Measurements from ENCODE around the gene LCN1.

DNA sequence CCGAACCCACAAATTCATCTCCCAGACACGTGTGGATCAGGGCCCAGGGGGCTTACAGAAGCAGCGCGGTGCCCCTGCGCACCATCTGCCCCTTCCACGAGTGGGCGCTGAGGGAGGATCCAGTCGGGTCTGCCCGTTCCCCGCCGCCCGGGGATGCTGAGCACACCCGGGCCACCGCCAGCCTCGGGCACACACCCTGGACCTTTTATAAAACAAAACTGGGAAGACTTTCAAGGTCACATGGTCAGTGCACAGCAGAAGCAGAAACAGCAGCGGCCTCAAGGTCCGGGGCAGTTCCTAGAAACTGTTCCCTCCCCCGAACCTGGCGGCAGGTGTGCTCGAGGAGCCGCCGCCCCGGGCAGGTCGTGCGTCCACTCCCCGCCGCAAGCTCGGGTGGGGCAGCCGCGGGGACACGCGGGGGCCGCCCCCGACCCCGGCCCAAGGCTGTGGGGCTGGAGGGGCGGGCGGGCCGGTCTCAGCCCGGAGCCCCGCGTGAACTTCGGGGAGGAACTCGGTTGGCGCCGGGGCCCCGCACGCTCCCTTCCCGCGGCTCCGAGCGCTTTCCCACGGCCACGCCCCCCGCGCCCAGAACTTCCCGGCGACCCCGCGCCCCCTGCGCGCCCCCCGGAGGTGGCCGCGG is 42.3 kb upstream of the LCN1 start:
- TF ChIP-seq, protein P1, sequence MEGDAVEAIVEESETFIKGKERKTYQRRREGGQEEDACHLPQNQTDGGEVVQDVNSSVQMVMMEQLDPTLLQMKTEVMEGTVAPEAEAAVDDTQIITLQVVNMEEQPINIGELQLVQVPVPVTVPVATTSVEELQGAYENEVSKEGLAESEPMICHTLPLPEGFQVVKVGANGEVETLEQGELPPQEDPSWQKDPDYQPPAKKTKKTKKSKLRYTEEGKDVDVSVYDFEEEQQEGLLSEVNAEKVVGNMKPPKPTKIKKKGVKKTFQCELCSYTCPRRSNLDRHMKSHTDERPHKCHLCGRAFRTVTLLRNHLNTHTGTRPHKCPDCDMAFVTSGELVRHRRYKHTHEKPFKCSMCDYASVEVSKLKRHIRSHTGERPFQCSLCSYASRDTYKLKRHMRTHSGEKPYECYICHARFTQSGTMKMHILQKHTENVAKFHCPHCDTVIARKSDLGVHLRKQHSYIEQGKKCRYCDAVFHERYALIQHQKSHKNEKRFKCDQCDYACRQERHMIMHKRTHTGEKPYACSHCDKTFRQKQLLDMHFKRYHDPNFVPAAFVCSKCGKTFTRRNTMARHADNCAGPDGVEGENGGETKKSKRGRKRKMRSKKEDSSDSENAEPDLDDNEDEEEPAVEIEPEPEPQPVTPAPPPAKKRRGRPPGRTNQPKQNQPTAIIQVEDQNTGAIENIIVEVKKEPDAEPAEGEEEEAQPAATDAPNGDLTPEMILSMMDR (IDR thresholded peaks at IDR 0.05): no peak
- TF ChIP-seq POLR2AphosphoS5 (IDR thresholded peaks at IDR 0.05): peak; percentile 33 to 73 (median 46)

Data from transverse colon (tissue), 4 donors.